IPS DF 4.7 (cell line): ENCODE data around the gene CELSR3.

Experiments
- DNase-seq: peaks from one replicate; pipeline ENCODE4 v3.0.0-alpha.2; 2013; ENCODE audit warnings: low spot score; ENCODE audit errors: extremely low read depth

The CELSR3 gene

GRCh38 chr3:48587686-48588085 lies 75.0 kb downstream of the CELSR3 start:
- no peak for DNase-seq
